Peyer's patch (tissue), 4 donors: Measurements from ENCODE around the gene ADH6.

Experiments used
- POLR2A ChIP-seq, 2 donors: fragments of 450-650 bp; IDR thresholded peaks; one replicate each; pipeline ENCODE4 v1.5.1; 2017; ENCODE audit warnings: antibody characterized with exemption in 2 of 2, mild to moderate bottlenecking in 2 of 2, moderate library complexity in 2 of 2
- TF ChIP-seq, protein P1 (sequence below), 6 experiments: fragments of 450-650 bp in 4 of 6; fragments of 200-600 bp in 2 of 6; sonication (generic) in 1 of 6; IDR thresholded peaks; one replicate each; pipeline ENCODE4 v1.5.1; 2017 to 2019; ENCODE audit warnings: antibody characterized with exemption in 6 of 6, mild to moderate bottlenecking in 3 of 6, moderate library complexity in 1 of 6

DNA sequence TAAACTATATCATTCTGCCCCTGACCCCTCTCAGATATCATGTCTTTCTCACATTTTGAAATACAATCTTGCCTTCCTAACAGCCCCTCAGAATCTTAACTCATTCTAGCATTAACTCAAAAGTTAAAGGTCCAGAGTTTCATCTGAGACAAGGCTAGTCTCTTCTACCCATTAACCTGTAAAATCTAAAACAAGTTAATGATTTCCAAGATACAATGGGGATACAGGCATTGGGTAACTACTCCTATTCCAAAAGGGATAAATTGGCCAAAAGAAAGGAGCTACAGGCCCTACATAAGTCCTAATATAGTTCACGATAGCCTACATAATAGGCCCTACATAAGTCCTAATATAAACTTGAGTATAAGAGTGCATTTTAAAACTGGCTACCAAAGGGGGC lies 18.9 kb downstream of the ADH6 start:
- TF ChIP-seq, protein P1, sequence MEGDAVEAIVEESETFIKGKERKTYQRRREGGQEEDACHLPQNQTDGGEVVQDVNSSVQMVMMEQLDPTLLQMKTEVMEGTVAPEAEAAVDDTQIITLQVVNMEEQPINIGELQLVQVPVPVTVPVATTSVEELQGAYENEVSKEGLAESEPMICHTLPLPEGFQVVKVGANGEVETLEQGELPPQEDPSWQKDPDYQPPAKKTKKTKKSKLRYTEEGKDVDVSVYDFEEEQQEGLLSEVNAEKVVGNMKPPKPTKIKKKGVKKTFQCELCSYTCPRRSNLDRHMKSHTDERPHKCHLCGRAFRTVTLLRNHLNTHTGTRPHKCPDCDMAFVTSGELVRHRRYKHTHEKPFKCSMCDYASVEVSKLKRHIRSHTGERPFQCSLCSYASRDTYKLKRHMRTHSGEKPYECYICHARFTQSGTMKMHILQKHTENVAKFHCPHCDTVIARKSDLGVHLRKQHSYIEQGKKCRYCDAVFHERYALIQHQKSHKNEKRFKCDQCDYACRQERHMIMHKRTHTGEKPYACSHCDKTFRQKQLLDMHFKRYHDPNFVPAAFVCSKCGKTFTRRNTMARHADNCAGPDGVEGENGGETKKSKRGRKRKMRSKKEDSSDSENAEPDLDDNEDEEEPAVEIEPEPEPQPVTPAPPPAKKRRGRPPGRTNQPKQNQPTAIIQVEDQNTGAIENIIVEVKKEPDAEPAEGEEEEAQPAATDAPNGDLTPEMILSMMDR (IDR thresholded peaks at IDR 0.05): no peak
- no peak for TF ChIP-seq POLR2A (IDR thresholded peaks at IDR 0.05)
